CMK (cell line): ENCODE measurements around the gene SNX27.

Source experiments
- DNase-seq: peaks from one replicate; pipeline ENCODE4 v3.0.0-alpha.2; 2010; ENCODE audit warnings: low read depth

The SNX27 gene

DNA sequence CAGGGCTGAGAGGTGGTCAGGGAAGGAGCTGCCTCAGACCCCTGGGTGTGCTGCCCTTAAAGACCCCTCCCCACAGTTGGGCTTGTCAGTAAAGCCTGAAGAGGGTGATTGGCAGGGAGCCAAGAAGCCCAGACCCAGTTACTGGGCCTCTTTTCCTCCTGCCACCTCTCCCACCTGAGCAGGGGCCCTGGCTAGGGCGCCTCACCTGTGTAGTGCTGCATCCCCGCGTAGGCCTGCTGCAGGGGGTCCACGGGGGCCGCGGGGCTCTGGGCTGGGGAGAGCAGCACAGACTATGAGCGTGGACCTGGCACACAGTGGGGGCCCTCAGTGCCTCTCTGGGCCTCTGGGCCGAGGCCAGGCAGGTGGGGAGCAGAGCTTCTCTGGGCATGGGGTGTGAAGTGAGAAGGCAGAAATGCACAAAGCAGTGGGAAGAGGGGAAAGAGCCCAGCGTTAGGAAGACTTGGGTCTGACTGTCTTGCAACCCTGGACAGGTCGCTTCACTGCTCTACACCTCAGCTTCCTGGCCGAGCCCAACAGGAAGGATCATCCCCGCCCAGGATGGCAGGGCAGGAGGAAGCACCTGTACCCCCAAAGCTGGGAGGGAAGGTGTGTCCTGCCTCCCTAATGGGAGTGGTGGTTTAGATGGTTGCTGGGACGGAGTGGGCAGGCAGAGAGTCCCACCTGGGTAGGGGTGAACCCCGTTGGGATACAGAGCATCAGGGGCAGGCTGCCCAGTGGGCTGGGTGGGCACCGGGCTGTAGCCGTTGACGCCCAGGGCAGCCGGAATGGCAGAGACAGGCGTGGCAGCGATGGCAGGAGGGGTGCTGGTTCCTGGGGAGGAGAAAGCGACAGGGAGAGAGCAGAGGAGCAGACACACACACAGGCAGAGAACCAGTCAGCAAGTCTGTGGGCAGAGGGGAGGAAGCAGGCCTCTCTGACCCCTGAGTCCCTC lies 94.9 kb downstream of the SNX27 start:
- no peak for DNase-seq

DNA sequence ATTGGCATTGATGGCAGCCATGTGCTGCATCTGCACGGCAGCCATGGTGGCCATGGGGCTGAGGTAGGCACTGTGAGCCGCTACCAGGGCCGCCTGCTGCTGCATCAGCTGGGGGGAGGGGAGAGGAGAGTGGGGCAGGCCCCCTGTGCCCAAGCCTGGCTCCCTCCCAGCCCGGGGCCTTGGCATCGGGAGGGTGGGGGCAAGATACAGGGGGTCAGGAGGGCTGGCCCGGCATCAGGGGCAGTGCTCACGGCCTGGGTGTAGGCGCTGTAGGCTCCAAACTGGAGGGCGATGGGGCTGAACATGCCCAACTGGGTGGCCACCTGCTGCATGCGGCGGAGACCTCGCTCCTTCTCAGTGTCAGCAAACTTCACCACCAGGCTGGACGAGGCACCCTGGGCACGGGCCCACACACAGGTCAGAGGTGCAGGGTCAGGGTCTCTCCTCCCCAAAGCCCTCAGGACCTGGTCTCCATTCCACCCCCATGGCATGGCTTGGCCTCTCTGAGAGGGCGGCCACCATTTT lies 95.8 kb downstream of the SNX27 start:
- DNase-seq = no peak

DNA sequence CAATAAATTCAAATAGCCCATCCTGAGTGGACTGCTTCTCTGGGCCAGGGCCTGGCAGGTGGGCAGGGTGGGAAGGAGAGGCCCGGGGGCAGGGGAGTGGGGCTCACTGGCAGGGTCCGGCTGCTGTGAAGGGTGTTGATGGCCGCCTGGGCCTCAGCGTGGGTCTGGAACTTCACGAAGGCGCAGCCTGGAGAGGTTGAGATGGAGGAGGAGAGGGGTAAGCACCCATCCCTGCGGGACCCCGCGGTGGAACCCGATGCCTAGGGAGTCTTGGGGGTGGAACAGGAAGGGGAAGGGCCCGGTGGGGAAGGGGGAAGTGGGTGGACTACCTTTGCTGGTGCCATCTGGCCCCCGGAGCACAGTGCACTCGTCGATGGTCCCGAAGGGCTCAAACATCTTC lies 97.0 kb downstream of the SNX27 start:
- DNase-seq = no peak

GRCh38 chr1:151710187-151710840 lies 98.5 kb downstream of the SNX27 start:
- DNase-seq = no peak

DNA sequence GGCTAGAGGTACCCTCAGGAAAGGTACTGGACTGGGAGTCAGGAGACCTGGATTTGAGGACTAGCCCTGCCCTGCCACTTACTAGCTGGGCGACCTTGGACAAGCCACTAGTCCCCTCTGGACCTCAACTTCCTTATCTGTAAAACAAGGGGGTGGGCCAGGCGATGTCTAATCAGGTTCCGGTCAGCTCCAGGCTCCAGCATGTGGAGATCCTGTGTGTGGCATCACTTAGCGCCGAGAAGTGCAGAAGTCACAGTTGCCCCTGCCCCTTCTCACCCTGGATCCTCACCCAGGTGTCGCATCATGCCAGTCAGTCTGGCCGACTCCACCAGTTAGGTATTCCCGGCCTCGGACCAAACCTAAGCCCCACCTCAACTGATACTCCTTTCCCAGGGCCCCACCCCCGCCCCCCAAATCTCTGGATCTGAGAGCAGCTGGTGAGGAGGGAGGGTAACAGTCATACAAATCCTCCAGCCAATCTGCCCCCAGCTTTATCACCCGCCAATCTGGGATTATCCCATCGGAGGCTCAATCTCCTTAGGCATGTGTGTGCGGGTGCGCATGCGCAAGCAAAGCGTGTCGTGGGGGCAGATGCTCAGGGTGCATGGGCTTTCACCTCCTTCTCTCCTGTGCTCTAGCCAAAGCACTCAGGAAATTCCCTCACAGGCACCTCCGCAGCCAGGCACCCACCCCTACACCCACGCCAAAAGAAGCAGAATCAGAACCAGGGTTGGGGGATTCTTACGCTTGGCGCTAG lies 99.4 kb downstream of the SNX27 start:
- no peak for DNase-seq

DNA sequence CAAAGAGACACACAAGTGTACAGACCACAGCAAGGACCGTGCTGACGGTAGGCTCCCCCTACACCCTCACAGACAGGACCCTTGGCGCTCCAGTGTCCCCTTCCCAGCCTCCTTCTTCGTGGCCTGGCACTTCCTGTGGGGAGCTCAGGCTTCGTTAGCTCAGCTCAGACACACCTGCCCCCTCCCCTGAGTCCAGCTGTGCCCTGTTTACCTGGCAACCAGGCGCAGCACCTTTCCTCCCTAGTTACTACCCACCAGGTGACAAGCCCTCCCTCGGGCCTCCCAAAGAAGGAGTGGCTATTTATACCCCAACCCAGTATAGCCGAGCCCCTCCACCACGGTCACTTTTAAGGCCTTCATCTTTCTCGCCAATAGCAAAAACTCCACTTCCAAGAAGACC lies 100.1 kb downstream of the SNX27 start:
- DNase-seq = no peak

GRCh38 chr1:151713044-151713443 lies 101.2 kb downstream of the SNX27 start:
- no peak for DNase-seq

DNA sequence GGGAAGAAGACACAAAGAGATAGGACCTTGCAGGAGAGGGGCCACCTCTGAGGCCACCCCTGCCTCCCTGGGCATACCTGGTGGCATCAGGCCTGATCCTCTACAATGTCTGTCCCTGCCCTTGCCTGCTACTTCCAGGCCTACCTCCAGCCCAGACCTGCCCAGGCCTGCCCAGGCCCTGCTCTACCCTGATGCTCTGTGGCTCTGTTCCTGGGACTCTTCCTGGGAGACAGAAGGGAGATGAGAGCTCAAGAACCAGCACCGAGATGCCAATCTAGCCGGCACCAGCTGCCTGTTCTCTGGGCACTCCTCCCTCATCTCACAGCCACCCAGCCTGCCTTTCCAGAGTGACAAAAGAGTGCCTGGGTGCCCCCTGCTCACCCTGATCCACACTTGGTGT lies 102.0 kb downstream of the SNX27 start:
- no peak for DNase-seq

- DNase-seq = no peak
Observed at GRCh38 chr1:151714820-151715725, 103.2 kb downstream of the SNX27 start.

GRCh38 chr1:151715726-151716404 lies 104.0 kb downstream of the SNX27 start:
- DNase-seq = no peak

GRCh38 chr1:151716405-151716762 lies 104.5 kb downstream of the SNX27 start:
- DNase-seq = no peak

DNA sequence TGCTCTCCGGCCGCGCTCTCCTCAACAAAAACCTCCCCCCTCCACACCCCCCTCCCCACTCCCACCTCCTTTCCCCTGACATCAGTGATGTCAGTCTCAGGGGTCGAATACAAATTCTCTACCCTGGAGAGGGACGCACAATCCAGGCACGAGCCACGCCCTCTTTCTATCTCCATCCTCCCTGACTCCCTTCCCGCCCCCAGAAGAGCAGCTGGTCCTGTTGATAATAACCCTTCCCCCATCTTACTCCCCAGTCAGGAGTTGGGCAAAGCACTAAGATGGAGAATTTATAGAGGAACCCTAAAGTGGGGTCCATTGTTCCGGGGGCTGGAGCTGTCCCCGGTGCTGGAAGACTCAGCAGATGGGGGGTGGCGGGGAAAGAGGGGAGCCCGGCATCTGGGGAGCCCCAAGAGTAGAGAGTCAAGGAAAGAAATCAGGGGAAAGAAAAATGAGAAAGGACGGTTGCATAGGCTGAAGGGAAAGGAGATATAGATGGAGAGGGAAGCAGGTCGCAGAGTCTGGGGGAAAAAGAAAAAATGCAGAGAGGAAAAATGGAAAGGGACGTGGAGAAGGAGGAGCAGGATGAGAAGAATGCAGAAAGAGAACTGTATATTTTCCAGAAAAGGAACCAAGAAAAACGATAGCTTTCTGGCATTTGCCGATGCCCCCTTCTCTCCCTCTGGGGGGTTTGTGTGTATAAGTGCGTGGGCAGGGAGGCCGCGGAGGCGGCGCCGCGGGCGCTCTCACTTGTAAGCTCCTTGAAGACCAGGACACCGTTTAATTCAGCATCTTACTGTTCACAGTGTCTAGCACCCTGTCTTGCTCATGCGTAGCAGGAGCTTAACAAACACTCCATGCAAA lies 105.2 kb downstream of the SNX27 start, which contains the start of gene CELF3:
TSS of gene CELF3 (minus strand) at position 33 of the 861 bp plus-strand sequence. CDS start 783 bp downstream, outside the sequence.
- DNase-seq = no peak

GRCh38 chr1:151718011-151718431 lies 106.2 kb downstream of the SNX27 start:
- DNase-seq = no peak

DNA sequence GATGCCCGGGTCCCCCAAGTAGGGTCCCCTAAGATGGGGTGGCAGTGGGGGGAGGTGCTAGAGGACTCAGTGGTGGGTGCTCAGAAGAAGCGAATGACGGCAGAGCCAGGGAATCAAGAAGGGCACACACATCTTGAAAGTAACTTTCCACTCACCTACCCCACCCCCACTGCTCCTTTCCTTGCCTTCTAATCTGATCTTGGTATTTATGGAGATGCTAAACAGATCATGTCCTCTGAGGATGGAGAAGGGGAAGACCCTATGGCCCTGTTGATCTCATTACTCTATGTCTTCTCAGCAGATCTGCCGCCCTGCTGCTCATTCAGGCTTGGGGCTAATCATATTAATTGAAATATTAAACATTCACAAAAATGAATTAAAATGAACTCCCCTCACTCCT lies 106.8 kb downstream of the SNX27 start:
- no peak for DNase-seq

GRCh38 chr1:151720125-151720524 lies 108.3 kb downstream of the SNX27 start:
- DNase-seq = no peak

DNA sequence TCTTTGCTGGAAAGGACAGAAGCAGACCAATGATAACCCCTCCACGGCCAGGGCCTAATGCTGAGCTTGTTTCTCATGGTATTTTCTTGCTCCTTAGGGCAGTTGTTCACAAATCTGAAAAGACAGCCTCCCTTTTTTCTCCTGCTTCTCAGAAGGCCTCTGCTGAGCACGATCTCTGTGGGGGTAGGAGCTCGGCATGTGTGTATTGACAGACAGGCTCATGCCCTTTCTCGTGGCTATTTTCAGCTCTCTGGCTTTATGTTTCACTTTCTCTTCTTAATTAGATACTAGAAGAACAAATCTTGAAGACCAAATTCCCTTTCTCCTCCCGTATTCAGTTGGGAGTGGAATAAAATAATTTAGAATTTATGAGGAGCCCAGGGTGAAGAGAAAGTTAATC lies 108.7 kb downstream of the SNX27 start:
- no peak for DNase-seq

DNA sequence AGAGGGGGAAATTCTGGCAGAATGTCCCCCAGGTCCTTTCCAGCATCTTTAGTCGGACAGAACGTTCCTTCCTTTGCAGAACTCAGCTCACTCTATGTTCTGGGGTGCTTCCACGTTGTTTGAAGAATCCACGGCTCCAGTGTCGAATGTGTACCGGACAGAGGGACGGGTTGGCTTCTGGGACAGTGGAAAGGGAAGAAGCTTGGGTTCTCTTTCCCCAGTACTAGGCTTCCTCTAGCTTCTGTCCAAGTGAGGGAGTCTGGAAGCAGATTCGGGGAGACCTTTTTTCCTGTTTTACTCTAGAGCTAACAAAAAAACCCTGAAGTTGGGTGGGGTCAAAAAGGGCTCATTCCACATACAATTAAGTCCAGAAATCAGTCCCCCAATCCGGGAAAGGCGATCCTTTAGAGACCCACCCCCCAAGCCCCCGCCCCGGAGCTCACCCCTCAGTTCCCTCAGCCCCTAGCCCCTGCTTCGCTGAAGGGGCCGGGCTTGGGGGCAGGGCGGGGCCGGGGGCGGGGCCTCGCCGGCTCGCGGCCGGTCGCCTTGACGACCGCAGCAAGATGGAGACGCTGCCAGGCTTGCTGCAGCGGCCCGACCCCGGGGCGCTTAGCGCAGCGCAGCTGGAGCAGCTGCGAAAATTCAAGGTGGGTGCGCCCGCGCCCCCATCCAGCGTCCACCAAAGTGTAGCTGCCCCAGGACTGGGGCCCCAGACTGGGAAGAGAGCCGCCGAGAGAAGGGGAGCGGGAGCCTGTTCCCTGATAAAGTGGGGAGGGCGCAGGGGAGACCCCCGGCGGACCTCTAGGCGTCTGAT lies 109.3 kb downstream of the SNX27 start, which contains the start of gene RIIAD1:
TSS of gene RIIAD1 (plus strand) at position 549 of the 814 bp plus-strand sequence. CDS start at position 564, 15 bp downstream.
- DNase-seq = no peak

- DNase-seq = no peak
Observed at GRCh38 chr1:151721788-151722510, 110.1 kb downstream of the SNX27 start.
